Adrenal gland (tissue), 5 donors: ENCODE data around the gene VGLL2.

ENCODE experiments used
- CTCF ChIP-seq, 6 experiments: fragments of 450-650 bp in 4 of 6; fragments of 200-600 bp in 2 of 6; sonication (generic) in 1 of 6; IDR thresholded peaks; 1 replicate in 5 of 6; 2 replicates in 1 of 6; pipeline versions ENCODE4 v1.5.1 to v1.8.0; 2016 to 2021; ENCODE audit warnings: antibody characterized with exemption in 6 of 6, mild to moderate bottlenecking in 2 of 6, moderate library complexity in 1 of 6
- POLR2A ChIP-seq, 2 donors: fragments of 450-650 bp; IDR thresholded peaks; one replicate each; pipeline ENCODE4 v1.6.1; 2017; ENCODE audit warnings: antibody characterized with exemption in 2 of 2, mild to moderate bottlenecking in 2 of 2, moderate library complexity in 1 of 2
- donor health status: DM: no; HTN: no; CAD: no.

GRCh38 chr6:117307655-117308054 is 42.3 kb downstream of the VGLL2 start:
- TF ChIP-seq CTCF (IDR thresholded peaks at IDR 0.05) (no peak), POLR2A (IDR thresholded peaks at IDR 0.05) (no peak)
